Measurements from ENCODE around the gene OGA. TPM values are rescaled to one million over a fixed set of nuclear protein-coding genes. Genes with fewer than 3 reads are reported as not detected.
A peak's percentile ranks its signal among the peaks of the same experiment; 100 is the strongest.

The OGA gene
- total and polyA plus RNA-seq, 2 donors (not counting 1 experiment from before 2014, with no cell fraction given): 128 to 418 TPM

DNA sequence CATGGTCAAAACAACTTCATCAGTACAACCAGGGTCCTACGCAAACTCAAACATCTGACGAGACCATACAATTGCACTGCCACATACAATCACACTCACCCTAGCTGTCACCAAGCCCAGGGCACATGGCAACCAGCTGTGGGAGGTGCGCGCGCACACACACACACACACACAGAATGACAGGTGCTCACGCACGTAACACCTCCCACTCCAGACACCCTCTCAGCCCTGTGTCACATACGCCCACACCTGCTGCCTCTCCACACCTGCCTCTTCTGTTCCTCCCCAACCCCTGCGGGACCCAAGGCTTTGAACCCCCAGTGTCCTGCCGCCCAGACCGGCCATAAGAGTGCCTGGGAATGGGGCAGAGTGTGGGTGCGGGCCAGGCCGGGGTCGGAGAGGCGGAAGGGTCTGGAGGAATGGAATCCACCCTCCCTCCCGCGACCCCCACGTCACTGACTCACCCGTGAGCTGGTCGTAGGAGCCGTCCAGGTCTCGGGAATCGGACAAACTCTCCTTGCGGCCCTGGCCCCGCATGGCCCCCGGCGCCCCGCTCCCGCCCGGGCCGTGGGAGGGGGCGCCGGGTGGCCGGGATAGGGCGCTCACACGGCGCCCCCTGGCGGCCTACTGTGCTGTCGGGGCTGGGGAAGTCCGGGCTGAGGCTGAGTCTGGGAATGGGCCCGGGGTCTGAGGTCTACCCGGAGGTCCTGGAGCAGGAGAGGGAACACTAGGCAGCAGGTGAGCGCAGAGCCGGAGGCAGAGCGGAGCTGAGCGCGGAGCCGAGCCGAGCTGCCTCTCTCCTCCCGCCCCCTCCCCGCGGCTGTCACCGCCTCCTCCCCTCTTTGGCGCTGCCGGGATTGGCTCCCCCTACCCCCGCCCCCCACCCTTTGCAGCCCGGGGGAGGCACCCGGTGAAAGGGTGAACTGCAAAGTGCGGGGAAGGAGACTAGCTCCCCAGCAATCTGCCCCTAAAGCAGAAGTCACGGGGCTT lies 25.1 kb upstream of the OGA start, which contains the start of gene KCNIP2:
KCNIP2 (minus strand) TSS at position 769 of the 990 bp plus-strand sequence; CDS start at position 537, 232 bp downstream.
- intact Hi-C loops (cut with micrococcal nuclease): loop anchor here (5.0 kb wide), 1 partner anchor 274 kb away; no protein-coding TSS in a partner anchor
- Histone ChIP-seq H3K79me2 (ENCODE audit: control insufficient read depth, insufficient read depth, low read length) (peaks cover 30% of the 10 kb centered on the region), H4K20me1 (ENCODE audit: control insufficient read depth, insufficient read depth, low read length, poor library complexity, severe bottlenecking) (peaks cover 49% of the 10 kb centered on the region), H3K9ac (ENCODE audit: low read length) (peak within 1 kb of the TSS; percentile 72), H3K27ac (ENCODE audit: low read length in 2 of 2) (peak within 1 kb of the TSS; percentile 50 to 72), H3K4me3 (ENCODE audit: control extremely low read depth in 1 of 5, extremely low read depth in 1 of 5, insufficient read depth in 1 of 5, low read depth in 2 of 5, low read length in 4 of 5) (peak within 1 kb of the TSS; percentile 41 to 79 (median 63)), H2AFZ (ENCODE audit: insufficient read depth, low read depth, low read length, poor library complexity, severe bottlenecking) (peak within 1 kb of the TSS; percentile 74), H3K36me3 (replicated peaks in 1 of 2; ENCODE audit: control extremely low read depth in 1 of 2, control insufficient read depth in 1 of 2, extremely low read depth in 1 of 2, insufficient read depth in 2 of 2, low read length in 1 of 2) (peaks cover 0 to 21% of the 10 kb centered on the region in 2 experiments), H3K4me2 (replicated peaks; ENCODE audit: low read depth, low read length, poor library complexity, severe bottlenecking) (peak within 1 kb of the TSS; percentile 98), H3K4me1 (ENCODE audit: control insufficient read depth in 2 of 2, insufficient read depth in 2 of 2, low read length in 2 of 2) (peaks cover 47 to 55% of the 10 kb centered on the region in 2 donors), H3K9me3 (ENCODE audit: control extremely low read depth in 1 of 3, control insufficient read depth in 2 of 3, insufficient read depth in 1 of 3, low read length in 2 of 3) (peaks cover 0 to 3% (median 0%) of the 10 kb centered on the region in 3 donors), H3K27me3 (replicated peaks in 1 of 4; ENCODE audit: control extremely low read depth in 1 of 4, control insufficient read depth in 3 of 4, insufficient read depth in 4 of 4, low read length in 3 of 4) (no peaks in the 10 kb centered on the region)
- ChIA-PET CTCF (interaction anchor here (0.6 to 15.2 kb wide), 15 partner anchors 8 to 288 kb away, joined by 3 to 581 read pairs (median 4); partner anchors contain the start of gene OGA), POLR2A (interaction anchor here (0.6 to 1.0 kb wide), 7 partner anchors 13 to 1349 kb away, joined by 3 to 6 read pairs (median 4); partner anchors contain the start of gene NT5C2)
- ATAC-seq (ENCODE audit: low read depth) (peak; percentile 44), DNase-seq (peak; percentile 88)
- Mint-ChIP-seq H3K4me1 (peaks cover 50% of the 10 kb centered on the region), H3K27me3 (no peaks in the 10 kb centered on the region), H3K9me3 (ENCODE audit: insufficient read depth) (no peaks in the 10 kb centered on the region), H3K4me3 (peak within 1 kb of the TSS; percentile 95), H3K27ac (peak within 1 kb of the TSS; percentile 83)
- TF ChIP-seq, protein P1, sequence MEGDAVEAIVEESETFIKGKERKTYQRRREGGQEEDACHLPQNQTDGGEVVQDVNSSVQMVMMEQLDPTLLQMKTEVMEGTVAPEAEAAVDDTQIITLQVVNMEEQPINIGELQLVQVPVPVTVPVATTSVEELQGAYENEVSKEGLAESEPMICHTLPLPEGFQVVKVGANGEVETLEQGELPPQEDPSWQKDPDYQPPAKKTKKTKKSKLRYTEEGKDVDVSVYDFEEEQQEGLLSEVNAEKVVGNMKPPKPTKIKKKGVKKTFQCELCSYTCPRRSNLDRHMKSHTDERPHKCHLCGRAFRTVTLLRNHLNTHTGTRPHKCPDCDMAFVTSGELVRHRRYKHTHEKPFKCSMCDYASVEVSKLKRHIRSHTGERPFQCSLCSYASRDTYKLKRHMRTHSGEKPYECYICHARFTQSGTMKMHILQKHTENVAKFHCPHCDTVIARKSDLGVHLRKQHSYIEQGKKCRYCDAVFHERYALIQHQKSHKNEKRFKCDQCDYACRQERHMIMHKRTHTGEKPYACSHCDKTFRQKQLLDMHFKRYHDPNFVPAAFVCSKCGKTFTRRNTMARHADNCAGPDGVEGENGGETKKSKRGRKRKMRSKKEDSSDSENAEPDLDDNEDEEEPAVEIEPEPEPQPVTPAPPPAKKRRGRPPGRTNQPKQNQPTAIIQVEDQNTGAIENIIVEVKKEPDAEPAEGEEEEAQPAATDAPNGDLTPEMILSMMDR (IDR thresholded peaks at IDR 0.05): peak; percentile 78
- no peak for TF ChIP-seq EZH2 (IDR thresholded peaks at IDR 0.05; ENCODE audit: borderline replicate concordance, insufficient read depth, low read depth, low read length, poor library complexity, severe bottlenecking)
- WGBS (ENCODE audit: insufficient coverage): 32% methylated on average over 48 of the region's 60 CpGs

Measured in B cell (primary cell).